Measurements from ENCODE around the gene BTBD2.

BTBD2 gene

DNA sequence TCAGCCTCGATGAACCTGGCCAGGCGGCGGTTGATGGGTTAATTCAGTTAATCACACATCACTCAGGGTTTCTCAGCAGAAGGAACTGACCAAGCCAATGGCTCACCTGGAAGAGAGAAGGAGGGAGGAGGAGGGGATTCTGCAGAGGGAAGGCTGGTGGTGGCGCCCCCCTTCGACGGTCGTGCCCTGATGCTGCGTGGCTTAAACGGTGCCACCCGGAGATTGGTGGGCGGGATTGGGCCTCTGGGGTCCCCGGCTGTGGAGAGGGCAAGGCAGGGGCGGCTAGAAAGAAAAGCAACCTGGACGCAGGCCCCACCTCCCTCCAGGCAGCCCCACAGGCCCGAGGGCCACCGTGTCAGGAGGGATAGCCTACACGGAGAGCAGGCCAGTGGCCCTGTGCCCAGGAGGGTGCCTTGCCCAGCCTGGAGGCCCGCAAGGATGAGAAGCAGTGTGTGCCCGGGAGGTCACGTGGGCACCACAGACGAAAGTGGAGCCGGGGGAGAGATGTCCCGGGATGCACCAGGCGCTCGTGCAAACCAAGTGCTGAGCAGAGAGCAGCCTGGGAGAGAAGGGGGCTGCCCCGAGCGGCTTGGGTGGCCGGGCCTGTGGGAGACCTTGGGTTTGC lies 58.5 kb downstream of the BTBD2 start:
- no peak for DNase-seq

DNA sequence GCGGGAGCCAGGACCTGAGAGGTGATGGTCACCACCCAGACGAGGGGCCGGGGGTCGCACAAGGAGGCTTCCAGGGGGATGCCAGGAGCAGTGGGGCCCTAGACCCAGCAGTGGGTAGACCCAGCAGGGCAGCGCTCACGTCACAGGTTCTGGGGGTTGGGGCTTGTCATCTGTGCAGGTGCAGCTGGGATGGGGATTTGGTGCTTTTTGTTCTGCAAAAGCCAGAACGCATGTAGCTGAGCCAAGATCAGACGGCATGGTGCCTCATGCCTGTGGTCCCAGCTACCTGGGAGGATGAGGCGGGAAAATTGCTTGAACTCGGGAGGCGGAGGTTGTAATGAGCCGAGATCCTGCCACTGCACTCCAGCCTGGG lies 59.4 kb downstream of the BTBD2 start:
- no peak for DNase-seq

DNA sequence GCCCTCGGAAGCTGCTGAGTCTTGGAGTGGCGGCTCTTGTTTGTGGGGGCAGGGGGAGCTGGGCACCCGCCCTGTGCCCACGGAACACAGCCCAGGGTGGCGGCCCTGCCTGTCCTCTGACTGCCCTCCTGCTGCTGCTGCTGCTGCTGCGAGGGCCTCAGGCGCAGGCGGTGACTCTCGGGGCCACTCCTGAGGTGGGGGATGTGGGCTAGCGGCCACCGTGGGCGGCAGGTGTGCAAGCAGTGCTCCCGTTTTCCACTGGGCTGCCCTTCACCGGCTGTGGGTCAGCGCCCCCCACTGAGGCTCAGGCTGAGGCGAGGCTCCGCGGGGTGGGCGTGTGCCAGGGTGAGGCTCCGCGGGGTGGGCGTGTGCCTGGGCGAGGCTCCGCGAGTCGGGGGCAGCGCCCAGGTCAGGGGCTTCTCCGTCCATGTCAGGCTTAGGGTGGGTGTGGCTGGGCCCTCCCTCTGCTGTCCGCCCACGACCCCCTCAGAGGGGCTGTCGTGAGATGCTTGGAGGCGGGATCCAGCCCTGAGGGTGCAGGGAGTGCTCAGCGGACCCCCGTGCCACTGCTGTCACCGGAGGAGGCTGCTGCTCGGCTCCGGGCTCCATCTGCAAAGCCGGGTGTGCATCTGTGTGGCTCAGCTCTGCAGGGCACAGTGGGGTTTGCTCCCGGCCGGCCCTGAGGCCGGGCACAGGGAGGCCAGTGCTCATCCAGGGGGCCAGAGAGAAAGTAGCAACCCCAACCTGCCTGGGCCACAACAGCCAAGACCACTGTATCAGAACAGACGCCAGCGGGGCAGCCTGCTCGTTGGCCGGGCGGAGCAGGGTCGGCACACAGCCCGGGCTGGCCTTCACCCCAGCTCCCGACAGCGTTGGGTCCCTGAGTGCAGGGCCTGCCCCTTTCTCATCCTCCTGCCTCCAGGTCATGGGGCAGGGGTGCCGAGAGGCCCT lies 60.1 kb downstream of the BTBD2 start:
- no peak for DNase-seq

DNA sequence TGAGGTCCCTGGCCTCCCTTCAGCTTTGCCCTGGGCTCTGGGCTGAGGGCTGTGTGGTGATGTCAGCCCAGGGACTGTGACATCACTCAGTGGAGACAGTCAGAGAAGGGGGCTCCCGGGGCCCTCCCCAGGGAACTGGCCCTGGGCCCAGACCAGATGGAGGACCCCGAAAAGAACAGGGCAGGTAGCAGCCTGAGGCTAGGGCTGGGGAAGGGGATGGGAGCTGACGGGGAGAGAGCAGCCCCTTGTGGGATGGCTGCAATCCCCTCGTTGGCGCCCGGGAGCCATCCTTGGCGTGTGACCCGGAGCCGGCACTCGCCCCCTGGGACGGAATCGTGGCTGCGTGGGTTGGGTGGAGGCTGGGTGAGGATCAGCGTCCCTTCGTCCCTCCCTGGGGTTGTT lies 61.0 kb downstream of the BTBD2 start:
- no peak for DNase-seq

DNA sequence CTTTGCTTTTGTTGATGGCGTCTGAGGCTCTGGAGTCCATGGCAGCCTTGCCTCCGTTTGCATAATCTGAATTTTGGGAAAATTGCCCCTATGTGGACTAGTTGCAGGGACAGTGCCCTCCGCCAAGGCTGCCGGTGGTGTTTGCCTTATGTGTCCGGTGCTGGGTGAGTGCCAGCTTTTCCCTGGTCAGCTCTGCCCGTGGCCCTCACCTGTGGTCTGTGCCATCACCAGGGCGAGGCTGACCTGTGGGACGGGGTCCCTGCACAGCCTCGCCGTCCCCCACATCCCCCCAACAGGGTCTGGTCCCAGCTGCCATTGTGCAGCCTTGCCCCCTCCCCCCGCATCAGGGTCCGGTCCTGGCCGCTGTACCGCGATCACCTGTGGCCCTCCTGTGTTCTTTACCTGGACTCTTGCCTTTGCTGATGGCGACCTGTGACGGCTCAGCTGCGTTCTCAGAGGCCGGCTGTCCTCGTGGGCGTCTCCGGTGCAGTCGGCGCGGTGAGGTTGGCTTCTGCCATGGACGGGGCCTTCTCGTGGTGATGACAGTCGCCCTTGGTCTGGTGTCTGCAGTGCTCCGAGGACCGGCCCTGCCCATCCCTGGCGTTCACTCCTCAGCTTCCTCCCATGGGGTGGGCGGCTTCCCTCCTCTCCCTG lies 61.9 kb downstream of the BTBD2 start:
- no peak for DNase-seq

DNA sequence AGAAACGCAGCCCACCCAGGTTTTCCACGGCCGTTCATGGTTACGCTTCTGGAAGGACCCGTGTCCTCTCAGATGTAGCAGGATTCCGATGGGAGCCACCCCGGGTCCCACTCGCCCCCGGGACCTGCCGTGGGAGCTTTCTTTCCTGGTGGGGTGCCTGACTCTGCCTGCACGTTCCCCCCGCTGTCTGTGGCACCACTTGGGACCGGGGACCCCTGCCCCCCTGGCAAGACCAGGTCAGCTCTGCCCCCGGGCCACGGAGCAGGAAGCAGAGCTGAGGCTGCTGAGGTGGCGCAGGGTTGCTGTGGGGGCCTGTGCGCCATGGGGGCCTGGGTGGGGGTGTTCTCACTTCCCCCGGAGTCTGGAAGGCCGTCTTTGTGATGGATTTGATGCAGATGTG lies 62.5 kb downstream of the BTBD2 start:
- DNase-seq: no peak

DNA sequence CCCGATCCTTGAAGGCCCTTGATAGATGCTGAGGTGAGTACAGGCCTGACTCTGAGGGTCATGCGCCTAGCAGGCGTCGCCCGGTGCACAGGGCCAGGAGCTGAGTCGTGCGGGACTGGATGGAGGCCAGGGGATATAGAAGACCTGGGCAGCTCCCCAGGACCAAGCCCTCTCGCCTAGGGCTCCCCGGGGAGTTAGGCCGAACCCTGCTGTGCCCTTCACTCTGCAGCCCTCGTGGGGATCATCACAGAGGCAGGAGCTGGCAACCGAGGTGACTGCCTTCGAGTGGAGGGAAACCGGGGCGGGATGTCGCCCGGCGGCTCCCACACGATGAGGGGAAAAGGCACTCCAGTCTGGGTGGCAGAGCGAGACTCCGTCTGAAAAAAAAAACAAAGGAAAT lies 62.9 kb downstream of the BTBD2 start:
- no peak for DNase-seq

DNA sequence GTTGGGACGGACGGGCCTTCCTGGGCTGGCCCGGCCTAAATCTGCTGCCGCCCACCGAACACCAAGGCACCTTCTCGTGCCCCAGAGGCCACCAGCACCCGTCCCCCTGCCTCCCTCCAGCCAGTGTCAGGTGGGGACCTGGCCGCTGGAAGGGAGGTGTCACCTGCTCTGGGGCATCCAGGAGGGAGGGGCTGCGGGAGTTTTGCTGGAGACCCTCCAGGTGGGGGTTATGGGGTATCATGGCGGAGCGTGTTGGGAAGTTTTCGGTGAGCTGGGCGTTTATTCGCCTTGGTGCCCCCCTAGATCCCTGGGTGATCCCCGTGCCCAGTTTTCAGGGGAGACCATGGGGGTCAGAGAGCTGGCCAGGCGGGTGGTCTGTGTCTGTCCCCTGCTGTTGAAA lies 64.9 kb downstream of the BTBD2 start:
- no peak for DNase-seq

DNA sequence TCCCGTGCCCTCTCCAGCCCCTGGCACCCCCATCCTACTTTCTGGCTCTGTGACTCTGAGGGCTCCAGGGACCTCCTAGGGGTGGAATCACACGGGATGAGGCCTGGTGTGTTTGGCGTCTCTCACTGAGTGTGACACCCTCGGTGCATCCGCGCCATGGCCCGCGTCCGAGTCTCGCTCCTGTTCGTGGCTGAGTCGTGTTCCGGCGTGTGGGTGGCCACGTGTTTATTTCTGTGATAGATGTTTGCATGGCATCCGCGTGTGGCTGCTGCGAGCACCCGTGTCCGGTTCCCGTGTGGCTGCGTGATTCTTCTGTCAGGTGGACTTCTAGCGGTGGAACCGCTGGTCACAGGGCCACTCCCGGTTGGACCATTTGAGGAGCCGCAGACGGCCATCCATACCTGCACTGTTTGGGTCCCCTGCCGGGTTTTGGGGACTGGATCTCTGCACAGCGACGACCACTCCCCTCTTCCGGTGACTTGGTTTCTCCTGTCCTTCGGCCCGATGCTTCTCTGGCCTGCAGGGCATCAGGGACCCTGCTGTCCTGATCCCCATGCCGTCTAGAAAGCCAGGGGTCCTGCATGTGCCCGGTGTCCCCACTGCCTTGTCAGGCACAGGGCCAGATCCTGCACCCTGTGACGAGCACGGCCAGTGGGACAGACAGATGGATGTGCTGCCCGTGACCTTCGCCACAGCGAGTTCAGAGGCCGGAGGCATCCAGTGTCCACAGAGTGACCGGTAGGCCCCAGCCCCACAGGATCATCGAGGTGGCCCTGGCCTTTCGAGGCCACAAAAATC lies 66.0 kb downstream of the BTBD2 start:
- no peak for DNase-seq

DNA sequence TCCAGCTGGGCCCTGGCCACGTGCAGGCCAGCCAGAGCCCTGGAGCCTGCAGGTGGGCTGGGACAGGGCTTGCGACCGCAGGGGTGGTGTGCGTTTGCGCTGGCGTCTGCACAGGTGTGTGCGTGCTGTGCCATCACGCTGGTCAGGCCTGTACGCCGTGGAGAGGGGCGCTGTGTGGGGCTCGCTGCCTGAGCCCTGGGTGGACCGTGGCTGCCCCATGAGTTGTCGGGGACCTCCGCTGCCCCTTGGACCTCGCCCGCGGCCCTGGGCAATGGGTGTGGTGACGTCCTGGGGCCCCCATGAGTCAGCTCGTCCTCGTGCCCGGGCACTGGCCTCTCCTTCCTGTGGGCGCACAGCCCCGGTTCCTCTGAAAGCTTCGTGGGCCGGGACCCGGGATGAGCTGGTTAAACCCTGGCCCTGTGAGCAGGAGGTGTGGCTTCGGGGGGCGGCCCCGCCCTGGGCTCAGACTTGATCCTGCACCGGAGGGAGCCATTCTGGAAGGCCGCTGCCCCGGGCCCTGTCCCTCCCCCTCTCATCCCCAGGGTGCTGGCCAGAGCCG lies 67.8 kb downstream of the BTBD2 start:
- DNase-seq: no peak

DNA sequence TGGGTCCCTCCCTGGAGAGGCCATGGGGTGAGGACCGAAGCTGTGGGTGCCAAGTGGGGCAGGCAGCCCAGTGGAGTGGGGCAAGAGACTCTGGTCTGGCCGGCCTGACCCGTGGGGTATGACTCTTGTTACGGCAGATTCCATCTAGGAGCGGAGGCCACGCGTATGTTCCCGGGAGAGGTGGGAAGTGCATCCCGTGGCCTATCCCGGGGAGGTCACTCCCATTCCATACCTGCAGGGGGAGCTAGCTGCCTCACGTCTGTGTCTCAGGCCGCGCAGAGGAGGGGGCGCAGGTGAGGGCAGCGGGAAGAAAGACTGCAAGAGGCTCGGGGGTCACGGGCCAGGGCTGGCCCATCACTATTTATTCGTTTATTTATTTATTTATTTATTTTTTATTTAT lies 69.6 kb downstream of the BTBD2 start:
- peak; percentile 28 for DNase-seq

DNA sequence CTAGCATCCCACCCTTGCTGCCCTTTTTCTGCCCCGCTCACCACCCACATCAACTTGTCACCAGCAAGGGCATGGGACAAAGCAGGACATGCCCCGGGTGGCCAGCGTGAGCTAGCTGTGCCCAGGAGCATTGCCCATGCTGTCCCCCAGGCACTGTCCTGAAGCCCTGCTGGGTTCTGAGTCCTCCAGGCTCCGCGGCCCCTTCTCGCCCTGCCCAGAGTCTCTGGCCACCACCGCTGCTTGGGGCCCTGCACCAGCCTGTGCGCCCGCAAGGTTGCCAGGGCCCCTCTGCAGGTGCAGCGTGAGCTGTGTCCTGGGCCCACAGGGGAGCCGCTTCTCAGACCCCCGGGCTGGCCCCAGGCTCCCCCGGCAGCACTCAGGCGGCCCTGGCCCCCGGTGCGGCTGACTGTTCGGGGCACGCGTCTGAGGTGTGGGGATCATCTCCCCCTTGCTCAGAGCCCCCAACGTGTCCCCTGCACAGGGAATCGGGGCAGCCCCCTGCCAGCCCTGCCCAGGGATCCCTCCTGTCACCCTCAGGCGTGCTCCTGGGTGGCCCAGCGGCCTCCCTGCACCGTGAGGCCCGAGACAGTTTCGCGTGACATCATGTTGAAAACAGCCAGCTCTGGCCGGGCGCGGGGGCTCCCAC lies 70.5 kb downstream of the BTBD2 start:
- DNase-seq: no peak

DNA sequence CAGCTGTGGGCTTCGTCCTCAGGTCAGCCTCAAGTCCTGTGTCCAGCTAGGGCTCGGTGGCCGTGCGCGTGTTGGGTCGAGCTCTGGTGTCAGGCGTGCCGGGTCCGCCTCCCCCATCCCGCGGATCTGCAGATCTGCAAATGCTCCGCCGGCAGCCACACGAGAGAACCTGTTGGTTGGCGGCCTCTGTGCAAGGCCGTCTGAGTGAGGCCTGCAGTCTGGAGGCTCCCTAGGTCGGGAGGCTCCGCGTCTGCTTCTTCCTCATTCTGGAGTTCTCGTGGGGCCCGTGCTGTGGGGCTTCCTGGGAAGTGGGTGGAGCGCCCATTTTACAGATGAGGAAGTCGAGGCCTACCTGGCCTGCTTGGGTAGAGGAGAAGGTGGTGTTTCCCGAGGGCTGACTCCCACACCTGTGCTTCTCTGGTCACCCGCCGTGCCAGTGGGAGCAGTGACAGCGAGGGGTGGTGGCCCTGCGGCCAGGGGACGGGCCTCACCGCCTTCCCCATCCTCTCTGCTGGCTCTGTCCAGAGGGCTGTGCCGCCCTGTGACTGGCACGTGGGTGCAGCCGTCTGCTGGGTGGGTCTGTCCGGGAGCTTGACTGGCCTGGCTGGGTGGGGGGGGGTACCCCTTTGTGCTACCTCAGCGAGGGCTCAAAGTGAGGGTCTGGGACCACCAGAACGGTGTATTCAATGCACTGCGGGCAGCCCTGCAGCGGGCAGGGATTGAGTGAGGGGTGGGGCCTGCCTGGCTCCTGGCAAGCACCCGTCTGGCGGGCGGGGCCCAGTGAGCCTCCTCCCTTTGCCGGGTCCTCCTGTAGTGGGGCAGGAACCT lies 71.2 kb downstream of the BTBD2 start:
- no peak for DNase-seq

DNA sequence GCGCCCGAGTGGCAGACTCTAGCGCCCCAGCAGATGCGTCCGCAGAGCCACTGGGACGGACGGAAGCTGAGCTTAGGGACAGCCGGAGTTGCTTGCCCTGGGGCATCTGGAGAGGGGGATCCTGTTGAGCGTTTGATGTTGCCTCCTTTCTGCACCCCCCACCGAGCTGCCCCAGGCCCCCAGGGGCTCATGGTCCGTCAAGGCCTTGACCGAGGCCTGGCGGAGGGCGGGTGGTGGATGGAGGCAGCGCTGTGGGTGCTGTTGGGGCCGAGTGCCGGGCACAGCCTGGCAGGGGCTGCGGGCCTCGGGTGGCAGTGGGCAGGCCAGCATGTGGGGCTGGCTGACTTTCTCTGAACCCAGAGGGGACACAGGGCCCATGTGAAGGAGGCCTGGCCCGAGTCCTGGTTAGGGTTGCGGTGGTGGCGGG lies 71.8 kb downstream of the BTBD2 start:
- no peak for DNase-seq

DNA sequence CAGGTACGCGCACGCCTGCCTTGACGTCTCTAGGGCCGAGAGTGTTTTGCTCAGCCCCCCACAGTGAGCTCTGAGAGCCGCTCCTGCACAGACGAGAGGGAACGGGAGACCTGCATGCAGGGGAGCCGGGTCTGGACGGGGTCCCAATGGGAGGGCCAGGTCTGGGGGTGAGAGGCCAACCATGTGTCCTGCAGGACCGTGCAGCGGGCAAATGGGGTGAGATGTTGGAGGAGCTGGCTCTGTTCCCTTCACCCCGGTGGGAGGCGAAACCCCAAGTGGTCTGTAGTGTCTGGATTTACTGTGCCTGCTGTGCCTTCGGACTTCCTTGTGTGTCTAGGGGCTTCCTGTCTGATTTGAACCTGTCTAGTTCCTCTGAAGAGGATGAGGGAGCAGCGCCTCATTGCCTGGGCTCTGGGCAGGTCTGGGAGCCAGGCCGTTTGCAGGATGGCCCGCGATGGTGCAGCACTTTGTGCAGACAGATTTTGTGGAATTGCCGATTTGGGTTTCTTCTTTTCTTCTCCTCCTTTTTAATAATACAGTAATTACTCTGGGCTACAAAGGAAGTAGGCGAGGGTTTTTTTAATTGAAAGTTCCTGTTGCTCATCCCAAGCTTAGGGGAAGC lies 72.5 kb downstream of the BTBD2 start:
- no peak for DNase-seq

DNA sequence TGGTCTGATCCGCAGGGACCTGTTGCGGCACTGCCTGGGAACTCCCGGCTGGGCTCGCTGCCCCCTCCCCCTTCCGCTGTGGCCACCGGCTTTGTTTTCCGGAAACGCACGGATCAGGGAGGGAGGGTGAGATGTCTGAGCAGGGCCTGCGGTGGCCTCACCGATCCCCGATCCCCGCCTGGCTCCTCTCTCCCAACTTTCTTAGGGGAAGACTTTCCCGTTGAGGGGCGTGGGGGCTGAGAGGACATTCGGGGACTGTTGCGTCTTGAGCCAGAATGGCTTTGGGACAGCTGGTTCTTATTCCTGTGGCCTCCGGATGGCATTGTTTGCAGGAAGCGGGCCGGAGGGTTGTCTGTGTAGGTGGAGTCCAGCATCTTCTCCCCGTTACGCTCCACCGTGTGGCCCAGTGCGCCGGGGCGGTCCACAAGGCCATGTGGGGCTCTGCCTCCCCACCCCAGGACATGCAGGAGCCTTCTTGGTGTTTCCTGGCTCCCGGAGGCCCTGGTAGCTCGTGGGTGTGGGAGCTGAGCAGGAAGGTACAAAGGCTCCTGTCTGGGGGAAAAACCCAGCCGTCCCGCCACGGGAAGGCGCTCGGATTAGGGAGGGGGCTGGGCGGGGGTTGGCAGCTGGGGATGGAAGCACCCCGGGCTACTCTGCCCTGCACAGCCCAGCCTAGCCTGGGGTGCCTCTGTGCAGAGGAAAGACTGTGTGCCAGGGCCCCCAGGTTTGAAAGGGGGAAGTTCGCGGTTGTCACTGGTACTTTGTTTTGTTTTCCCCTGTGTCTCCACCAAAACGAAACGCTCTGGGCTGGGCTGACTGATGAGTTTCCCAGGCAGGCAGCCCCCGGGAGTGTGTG lies 73.2 kb downstream of the BTBD2 start:
- DNase-seq: peak; percentile 57

DNA sequence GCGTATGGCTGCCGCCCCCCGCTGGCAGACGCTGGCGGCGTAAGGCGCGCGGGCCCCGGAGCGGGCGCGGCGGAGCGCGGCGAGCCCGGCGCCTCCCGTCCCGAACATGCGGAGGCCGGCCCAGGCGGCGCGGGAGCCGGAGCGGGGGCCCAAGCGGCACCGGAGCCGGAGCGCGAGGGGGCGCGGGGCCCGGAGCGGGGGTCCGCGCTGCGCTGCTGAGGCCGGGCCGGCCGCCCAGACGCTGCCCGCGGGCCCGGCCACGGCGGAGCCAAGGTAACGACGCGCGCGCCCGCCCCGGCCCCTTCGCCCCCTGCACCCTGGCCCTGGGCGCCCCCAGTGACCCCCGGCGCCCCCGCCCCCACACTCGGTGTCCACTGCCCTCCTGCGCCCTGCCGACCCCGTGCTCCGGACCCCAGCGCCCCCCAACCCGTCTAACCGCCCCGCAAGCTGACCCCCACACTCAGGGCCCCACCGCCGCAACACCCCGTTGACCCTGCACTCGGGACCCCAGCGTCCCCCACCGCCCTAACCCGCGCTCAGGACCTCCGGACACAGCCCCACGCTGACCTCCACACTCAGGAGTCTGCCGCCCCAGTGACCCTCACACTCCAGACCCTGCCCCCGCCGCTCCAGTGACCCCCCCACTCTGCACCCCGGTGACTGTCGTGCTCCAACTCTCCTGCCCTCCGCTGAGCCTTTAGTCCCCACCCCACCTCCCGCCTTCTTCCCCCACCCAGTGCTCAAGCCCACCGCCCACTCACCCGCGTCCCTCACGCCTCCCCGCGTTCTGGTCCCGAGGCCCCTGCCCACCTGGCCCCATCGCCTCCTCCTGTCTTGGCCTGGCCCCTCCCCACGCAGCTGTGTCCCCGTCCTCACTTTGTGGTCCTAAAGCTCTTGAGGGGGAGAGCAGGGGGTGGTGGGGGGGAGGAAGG lies 74.1 kb downstream of the BTBD2 start, which contains the start of gene CSNK1G2:
Gene CSNK1G2 (plus strand): TSS at position 27 of the 932 bp plus-strand sequence. CDS start 28,601 bp downstream, outside the sequence.
- DNase-seq: no peak

DNA sequence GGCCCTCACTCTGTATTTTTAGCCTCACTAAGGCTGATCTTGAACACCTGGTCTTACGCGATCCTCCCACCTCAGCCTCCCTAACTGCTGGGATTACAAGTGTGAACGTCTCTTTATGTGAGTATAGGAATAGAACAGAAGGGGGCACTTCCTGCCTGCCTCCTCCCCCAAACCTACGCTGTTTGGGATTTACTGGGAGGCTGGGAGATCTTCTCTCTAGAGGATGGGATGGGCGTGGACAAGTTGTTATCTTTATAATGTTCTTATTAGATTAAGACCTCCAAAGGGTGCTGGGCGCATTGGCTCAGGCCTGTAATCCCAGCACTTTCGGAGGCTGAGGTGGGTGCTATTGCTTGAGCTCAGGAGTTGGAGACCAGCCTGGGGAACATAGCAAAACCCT lies 77.4 kb downstream of the BTBD2 start:
- DNase-seq: no peak
